ENCODE data around the gene PLEKHM3. TPM values are rescaled to one million over a fixed set of nuclear protein-coding genes. Genes with fewer than 3 reads are reported as not detected.

PLEKHM3 gene
- polyA plus RNA-seq, 1 donor (not counting 4 experiments of a cell fraction or from before 2014, with no cell fraction given), result 2.9 TPM

- no peak for TF ChIP-seq EZH2 (IDR thresholded peaks at IDR 0.05; ENCODE audit: low read length)
- Histone ChIP-seq H3K4me1 (ENCODE audit: control insufficient read depth, extremely low read depth, insufficient read depth, low read length) (peaks cover 3% of the 10 kb centered on the region), H4K20me1 (ENCODE audit: control insufficient read depth, extremely low read depth, insufficient read depth, low read length) (no peaks in the 10 kb centered on the region), H3K36me3 (ENCODE audit: control insufficient read depth in 2 of 2, extremely low read depth in 1 of 2, insufficient read depth in 2 of 2, low read length in 2 of 2) (no peaks in the 10 kb centered on the region), H3K79me2 (ENCODE audit: control insufficient read depth, insufficient read depth, low read length) (no peaks in the 10 kb centered on the region), H2AFZ (ENCODE audit: control insufficient read depth, low read length) (no peak overlapping the region), H3K27me3 (ENCODE audit: control insufficient read depth, extremely low read depth, insufficient read depth, low read length) (no peaks in the 10 kb centered on the region), H3K27ac (ENCODE audit: control insufficient read depth, insufficient read depth, low read length) (no peak overlapping the region), H3K9ac (ENCODE audit: control insufficient read depth, extremely low read depth, insufficient read depth, low read length) (no peak overlapping the region), H3K9me1 (ENCODE audit: control insufficient read depth, extremely low read depth, insufficient read depth, low read length) (no peaks in the 10 kb centered on the region), H3K4me3 (ENCODE audit: control insufficient read depth in 2 of 3, extremely low read depth in 1 of 3, insufficient read depth in 2 of 3, low read depth in 1 of 3, low read length in 3 of 3) (no peak overlapping the region), H3K9me3 (ENCODE audit: control insufficient read depth, low read depth, low read length) (no peaks in the 10 kb centered on the region), H3K4me2 (ENCODE audit: control insufficient read depth, extremely low read depth, insufficient read depth, low read depth, low read length) (no peak overlapping the region)
- dilution Hi-C loops (cut with MboI; ENCODE audit: extremely low pct_ligation_motif_present, low sequenced_read_pairs), result no loop called here
- DNase-seq (ENCODE audit: low read depth, low spot score) (no peak), FAIRE-seq (no peak)
These were observed 249.9 kb downstream of the PLEKHM3 start for GRCh38 chr2:207775473-207775872.

GRCh38 chr2:207772844-207773205 is 252.5 kb downstream of the PLEKHM3 start:
- Histone ChIP-seq H3K4me2 (ENCODE audit: control insufficient read depth, extremely low read depth, insufficient read depth, low read depth, low read length) (no peak overlapping the region), H3K9ac (ENCODE audit: control insufficient read depth, extremely low read depth, insufficient read depth, low read length) (no peak overlapping the region), H2AFZ (ENCODE audit: control insufficient read depth, low read length) (no peak overlapping the region), H3K9me3 (ENCODE audit: control insufficient read depth, low read depth, low read length) (no peaks in the 10 kb centered on the region), H3K79me2 (ENCODE audit: control insufficient read depth, insufficient read depth, low read length) (peaks cover 1% of the 10 kb centered on the region), H3K4me3 (ENCODE audit: control insufficient read depth in 2 of 3, extremely low read depth in 1 of 3, insufficient read depth in 2 of 3, low read depth in 1 of 3, low read length in 3 of 3) (no peak overlapping the region), H3K36me3 (ENCODE audit: control insufficient read depth in 2 of 2, extremely low read depth in 1 of 2, insufficient read depth in 2 of 2, low read length in 2 of 2) (peaks cover 0 to under 1% of the 10 kb centered on the region in 2 experiments), H3K4me1 (ENCODE audit: control insufficient read depth, extremely low read depth, insufficient read depth, low read length) (peaks cover 3% of the 10 kb centered on the region), H3K27me3 (ENCODE audit: control insufficient read depth, extremely low read depth, insufficient read depth, low read length) (no peaks in the 10 kb centered on the region), H3K27ac (ENCODE audit: control insufficient read depth, insufficient read depth, low read length) (no peak overlapping the region), H4K20me1 (ENCODE audit: control insufficient read depth, extremely low read depth, insufficient read depth, low read length) (no peaks in the 10 kb centered on the region), H3K9me1 (ENCODE audit: control insufficient read depth, extremely low read depth, insufficient read depth, low read length) (no peaks in the 10 kb centered on the region)
- no peak for DNase-seq (ENCODE audit: low read depth, low spot score)
- FAIRE-seq, result no peak
- TF ChIP-seq EZH2 (IDR thresholded peaks at IDR 0.05; ENCODE audit: low read length) (no peak), CTCF (optimal IDR thresholded peaks at IDR 0.05 in 1 of 3, IDR thresholded peaks at IDR 0.05 in 1 of 3, conservative IDR thresholded peaks at IDR 0.05 in 1 of 3; ENCODE audit: extremely low read depth in 1 of 3, insufficient read depth in 2 of 3, low read length in 3 of 3) (no peak)
- dilution Hi-C loops (cut with MboI; ENCODE audit: extremely low pct_ligation_motif_present, low sequenced_read_pairs), result loop anchor here (25.0 kb wide), 1 partner anchor 289 kb away; no protein-coding TSS in a partner anchor

All from keratinocyte (primary cell).